HG02759 (cell line): Measurements from ENCODE around the gene PDP2.
A peak's percentile ranks its signal among the peaks of the same experiment; 100 is the strongest.
"Not testable (repeated sequence)": the region's sequence is repeated elsewhere in the genome, so short reads cannot be mapped to it uniquely, and the experiment has no call there.

Experiments
- ATAC-seq: cut with Tn5 transposase; IDR thresholded peaks from one replicate; pipeline ENCODE4 v1.9.1; 2021; ENCODE audit warnings: mild to moderate bottlenecking, moderate library complexity; ENCODE audit not compliant: unreplicated experiment

The PDP2 gene

DNA sequence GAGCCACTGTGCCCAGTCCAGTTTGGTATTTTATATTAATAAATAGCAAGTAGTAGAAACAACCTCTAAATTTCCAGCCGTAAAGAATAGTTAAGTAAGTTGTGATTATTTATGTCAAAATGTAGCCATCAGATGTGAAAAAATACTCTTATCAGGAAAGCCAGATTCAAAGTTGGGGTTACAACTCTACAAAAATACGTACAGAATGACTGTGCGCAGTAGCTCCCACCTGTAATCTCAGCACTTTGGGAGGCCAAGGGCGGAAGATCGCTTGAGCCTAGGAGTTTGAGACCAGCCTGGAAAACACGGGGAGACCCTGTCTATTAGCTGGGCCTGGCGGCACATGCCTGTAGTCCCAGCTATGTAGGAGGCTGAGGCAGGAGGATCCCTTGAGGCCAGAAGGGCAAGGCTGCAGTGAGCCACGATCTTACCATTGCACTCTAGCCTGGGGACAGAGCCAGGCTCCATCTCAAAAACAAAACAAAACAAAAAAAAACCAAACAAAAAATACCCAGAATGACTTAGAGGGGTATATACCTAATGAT lies 1.7 kb downstream of the PDP2 start:
- ATAC-seq, result no peak

DNA sequence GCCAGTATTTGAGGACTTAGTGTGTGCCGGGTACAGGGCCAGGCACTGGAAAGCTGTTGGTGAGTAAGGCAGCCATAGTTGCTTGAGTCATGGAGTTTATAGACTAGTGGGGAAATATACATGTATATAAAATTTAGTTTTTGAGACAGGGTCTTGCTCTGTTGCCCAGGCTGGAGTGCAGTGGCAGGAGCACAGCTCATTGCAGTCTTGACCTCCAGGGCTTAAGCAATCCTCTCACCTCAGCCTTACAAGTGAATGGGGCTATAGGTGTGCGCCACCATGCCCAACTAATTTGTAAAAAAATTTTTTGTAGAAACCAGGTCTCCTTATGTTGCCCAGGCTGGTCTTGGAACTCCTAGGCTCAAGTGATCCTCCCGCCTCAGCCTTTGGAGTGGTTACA lies 2.4 kb downstream of the PDP2 start:
- no peak for ATAC-seq

DNA sequence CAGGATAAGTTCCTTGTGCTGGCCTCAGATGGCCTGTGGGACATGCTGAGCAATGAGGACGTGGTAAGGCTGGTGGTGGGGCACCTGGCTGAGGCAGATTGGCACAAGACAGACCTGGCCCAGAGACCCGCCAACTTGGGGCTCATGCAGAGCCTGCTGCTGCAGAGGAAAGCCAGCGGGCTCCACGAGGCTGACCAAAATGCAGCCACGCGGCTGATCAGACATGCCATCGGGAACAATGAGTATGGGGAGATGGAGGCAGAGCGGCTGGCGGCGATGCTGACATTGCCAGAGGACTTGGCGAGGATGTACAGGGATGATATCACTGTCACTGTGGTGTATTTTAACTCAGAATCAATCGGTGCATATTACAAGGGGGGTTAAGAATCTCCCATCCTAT lies 5.2 kb downstream of the PDP2 start:
- ATAC-seq, result no peak

DNA sequence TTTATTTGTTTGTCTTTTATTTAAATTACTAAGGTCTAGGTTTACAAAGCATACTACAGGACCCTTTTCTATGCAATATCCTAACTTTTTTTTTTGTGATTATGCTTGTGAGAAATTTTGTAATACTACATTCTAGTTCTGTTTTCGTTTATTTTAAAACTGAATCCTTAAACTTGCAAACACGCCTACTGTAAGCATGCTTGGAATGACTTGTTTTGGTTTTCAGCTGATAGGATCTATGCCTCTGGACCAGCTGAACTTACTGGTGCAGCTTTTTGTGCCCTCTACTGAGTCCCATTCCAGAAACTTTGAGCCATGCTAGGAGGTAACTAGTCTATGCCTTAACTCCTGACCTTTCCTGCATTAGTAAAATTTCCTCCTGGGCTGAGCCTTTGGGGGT lies 6.0 kb downstream of the PDP2 start:
- ATAC-seq, result no peak

DNA sequence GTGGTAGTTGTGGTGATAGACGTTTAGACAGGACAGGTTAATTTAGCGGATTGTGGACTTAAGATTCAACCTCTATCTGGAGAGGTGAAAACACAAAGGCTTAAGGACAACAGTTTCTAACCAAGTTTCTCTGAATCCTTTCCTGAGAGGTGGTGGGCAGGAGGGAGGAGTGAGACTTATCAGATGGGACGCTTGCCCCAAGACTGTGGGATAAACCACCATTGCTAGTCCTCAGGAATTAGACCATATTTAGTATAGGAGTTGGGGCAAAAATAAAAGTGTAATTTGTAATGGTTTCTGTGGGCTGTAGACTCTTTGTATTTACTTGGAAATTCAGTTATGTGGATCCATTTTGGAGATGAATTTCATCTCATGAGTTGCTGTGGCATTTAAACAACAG lies 6.6 kb downstream of the PDP2 start:
- no peak for ATAC-seq

DNA sequence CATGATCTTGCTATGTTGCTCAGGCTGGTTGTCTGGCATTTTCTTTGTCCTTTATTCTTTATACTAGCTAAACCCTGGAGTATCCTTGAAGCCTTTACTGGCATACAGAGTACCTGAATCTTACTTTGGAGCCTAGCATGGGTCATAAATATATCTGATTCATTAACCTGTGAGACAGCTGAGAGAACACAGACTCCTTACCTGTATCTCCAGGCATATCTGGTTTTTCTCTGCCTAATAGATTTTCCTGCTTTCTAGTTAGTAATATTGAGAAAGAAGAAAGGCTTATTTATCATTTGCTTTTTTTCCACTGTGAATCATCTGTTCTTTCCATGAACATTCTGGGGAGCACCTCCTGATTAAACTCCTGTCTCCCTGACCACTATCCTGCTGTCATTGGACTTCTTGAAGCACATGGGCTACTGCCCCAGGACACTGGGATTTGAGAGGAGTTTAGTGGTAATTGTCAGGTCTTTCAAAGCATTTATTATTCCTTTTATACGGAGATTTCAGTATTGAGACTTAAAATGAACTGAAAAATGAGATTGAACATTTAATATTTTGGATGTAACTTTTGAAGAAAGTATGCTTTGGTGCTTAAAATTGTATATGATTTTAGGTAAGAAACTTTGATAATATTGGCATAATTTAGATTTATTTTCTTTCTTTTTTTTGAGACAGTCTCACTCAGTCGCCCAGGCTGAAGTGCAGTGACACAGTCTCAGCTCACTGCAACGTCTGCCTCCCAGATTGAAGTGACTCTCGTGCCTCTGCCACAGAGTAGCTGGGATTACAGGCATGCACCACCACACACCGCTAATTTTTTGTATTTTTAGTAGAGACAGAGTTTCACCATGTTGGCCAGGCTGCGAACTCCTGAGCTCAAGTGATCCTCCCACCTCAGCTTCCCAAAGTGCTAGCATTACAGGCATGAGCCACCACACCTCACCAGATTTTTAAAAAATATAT lies 8.6 kb downstream of the PDP2 start:
- ATAC-seq, result no peak

DNA sequence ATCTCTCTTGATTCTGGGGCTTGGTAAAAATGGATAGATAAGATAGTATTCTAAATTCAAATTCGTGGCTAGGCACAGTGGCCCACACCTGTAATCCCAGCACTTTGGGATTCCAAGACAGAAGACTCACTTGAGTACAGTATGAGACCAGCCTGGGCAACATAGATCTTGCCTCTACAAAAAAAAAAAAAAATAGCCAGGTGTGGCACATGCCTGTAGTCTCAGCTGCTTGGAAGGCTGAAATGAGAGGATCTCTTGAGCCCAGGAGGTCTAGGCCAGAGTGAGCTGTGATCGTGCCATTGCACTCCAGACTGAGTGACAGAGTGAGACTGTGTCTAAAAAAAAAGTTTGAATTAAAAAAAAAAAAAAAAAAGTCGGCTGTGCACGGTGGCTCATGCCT lies 9.3 kb downstream of the PDP2 start:
- no peak for ATAC-seq

DNA sequence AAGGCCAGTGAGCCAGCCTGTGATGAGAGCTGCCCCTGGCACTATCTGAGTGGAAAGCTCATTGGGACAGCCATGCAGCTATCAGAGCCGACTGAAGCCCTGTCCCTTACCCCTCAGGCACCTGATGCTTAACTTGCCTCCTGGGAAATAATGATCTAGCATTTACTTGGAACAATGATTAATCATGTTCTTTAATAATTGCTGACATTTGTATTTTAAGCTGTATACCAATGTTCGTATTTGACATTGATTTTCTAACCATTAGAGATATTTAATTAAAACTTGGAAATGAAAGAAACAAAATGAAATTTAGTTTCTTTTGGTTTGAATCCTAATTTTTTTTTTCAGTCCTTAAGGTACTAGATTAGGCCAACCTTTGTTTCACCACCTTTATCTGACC lies 10.5 kb downstream of the PDP2 start:
- ATAC-seq, result no peak

DNA sequence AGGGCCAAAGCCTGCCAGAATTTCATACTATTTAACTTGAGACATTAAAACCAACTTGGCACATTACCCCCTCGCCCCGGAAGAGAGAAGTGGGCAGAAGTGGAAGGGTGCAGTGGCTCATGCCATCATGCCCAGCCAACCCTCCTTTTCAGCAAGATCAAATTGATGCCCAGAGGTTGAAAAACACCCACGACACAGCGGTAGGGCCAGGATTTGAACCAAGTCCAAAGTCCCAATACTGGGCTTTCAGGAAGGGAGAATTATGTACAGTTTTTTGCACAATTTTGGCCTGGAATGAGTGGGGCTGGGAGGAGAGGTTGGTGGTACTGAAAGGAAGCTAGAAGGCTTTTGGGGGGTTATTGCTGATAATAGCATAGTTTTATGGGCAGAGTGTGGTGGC lies 11.0 kb downstream of the PDP2 start:
- ATAC-seq, result no peak

DNA sequence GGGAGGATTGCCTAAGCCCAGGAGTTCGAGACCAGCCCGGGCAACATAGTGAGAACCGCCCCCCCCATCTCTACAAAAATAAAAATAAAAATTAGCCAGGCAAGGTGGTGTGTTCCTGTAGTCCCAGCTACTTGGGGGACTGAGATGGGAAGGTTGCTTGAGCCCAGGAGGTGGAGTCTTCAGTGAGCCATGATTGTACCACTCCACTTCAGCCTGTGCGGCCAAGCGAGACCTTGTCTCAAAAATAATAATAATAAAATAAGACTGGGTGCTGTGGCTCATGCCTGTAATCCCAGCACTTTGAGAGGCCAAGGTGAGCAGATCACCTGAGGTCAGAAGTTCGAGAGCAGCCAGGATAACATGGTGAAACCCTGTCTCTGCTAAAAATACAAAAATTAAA lies 11.5 kb downstream of the PDP2 start:
- ATAC-seq, result no peak

DNA sequence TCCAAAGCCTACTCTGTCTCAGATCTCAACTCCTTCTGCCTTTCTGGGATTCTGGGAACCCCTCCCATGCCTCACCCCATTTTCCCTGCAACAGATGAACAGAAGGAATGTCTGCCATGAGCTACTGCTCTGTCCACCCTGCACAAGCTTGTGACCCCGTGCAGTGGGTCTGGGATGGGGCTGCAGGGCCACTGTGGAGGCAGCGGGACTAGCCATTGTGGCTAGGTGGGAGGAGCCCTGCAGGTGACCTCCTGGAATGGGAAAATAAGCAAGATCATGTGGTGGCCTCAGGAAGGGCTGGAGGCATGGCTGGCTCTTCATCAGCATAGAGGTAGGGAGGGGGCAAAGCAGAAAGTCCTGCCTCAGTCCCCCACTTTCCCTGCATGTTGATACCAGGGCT lies 13.7 kb downstream of the PDP2 start:
- ATAC-seq, result no peak

DNA sequence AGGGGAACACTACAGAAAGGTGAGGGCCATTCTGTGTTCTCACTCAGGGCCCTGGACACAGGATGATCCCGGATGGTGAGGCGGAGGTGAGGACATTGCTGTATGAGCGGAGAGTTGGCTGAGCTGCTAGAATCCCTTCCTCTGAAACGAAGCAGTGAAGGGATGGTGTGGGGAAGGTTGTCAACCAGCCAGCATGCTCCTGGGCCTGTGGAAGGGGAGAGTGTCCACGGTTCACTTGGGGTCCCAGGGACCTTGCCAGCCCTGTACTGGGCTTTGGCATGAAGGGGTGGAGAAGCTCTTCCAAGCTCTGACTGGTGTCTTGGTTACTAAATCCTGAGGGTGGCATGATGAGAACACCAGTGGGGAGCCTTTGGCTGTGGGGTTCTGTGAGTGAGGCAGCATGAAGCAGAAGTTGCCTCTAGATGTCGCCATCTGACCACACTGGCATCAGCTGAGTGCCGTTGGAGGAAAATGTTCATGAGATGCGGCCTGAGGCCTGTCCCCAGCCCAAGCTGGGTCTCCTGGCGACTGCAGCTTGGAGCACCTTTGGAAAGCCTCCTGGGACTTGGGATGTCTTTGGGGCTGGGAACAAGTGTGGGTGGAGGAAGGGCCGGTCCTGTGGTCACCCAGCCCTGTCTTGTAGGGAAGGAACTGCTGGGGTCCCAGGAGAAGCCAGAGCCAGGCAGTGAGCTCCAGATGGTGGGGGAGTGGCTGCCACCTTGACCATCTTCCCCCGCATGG lies 14.8 kb downstream of the PDP2 start:
- ATAC-seq, result peak; percentile 53

DNA sequence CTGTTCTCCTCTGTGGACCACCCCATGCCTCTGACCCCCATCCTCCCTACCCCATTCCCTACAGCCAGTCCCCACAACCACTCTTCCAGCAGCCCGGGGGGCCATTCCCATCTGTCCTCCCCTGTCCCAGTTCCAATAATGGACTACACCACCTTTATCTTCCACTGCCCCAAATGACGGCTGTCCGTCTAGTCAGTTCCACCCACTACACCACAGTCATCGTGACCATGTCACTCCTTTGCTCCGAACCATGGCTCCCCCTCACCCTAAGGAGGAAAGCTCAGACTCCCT lies 15.3 kb downstream of the PDP2 start:
- ATAC-seq, result no peak

DNA sequence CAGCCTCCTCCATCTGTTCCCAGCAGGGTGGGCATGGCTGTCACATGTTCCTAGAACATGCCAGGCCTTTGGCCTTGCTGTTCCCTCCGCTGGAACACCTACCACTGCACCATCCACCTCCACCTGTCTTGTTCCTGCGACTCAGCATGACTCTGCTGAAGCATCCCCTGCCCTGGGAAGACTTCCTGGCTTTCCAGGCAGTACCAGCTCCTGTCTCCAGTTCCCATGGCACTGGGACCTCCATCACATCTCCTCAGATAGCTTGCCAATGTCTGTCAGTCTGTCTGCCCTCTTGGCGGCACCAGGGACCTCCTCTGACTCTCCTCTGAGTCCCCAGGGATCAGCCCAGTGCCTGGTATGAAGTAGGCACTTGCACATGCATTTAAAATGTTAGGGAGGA lies 15.7 kb downstream of the PDP2 start:
- ATAC-seq, result no peak

DNA sequence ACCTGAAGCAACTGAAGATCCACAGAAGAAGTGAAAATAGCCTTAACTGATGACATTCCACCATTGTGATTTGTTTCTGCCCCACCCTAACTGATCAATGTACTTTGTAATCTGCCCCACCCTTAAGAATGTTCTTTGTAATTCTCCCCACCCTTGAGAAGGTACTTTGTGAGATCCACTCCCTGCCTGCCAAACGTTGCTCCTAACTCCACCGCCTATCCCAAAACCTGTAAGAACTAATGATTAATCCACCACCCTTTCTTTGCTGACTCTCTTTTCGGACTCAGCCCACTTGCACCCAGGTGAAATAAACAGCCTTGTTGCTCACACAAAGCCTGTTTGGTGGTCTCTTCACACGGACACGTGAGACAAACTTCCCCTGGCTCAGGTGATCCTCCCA lies 16.4 kb downstream of the PDP2 start:
- not testable (repeated sequence) for ATAC-seq

DNA sequence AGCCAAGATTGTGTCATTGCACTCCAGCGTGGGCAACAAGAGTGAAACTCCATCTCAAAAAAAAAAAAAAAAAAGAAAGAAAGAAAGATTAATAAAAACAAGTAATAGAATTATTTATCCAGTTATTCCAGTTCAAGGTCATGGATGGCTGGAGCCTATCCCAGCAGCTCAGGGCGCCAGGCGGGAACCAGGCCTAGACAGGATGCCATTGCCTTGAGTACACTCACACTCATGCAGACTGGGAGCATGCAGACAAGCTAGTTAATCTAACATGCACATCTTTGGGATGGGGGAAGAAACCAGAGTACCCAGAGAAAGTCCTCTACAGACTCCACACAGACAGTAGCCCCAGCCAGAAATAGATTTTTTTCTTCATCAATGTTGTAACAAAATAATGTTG lies 17.9 kb downstream of the PDP2 start:
- no peak for ATAC-seq

DNA sequence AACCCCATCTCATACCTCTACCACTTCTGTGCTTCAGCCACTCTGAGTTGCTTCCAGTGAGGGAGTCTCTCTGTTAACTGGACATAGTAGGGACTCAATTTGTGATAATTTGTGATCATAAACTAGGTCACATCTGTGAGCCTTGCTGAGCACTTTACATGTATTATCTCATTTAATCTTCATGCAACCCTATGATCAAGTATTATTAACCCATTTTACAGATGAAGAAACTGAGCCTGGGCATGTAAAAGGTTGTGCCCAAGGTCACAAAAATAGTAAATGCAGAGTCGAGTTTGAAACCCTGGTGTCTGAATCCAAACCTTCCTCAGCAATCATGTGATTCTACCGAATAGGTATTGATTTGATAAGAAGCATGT lies 18.6 kb downstream of the PDP2 start:
- ATAC-seq, result no peak

DNA sequence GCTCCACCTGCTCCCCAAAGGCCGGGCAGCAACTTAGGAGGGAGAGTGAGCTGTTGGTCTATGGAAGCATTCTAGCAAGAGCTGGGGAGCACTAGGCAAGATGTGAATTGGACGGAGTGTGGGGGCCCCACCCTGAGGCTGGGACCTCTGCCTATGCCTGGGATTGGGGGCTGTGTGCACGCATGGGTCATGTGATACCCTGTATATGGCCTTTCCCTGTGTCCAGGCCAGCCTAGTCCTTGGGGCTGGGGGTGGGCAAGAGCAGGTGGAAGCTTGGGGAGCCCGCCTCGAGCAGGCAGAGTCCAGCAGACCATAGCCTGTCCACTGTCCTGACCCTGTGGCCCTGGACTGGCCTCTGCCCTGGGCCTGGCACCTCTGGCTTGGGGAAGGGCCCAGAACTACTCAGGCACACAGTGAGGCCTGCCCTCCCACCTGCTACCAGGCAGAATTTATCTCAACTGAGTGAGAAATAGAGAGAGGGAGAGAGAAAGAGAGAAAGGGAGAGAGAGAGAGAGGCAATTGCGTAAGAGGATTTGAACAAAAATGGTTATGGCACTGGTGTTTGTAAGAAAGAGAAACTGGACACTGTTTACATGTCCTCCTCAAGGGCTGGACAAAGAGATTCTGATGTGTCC lies 19.1 kb downstream of the PDP2 start:
- no peak for ATAC-seq

DNA sequence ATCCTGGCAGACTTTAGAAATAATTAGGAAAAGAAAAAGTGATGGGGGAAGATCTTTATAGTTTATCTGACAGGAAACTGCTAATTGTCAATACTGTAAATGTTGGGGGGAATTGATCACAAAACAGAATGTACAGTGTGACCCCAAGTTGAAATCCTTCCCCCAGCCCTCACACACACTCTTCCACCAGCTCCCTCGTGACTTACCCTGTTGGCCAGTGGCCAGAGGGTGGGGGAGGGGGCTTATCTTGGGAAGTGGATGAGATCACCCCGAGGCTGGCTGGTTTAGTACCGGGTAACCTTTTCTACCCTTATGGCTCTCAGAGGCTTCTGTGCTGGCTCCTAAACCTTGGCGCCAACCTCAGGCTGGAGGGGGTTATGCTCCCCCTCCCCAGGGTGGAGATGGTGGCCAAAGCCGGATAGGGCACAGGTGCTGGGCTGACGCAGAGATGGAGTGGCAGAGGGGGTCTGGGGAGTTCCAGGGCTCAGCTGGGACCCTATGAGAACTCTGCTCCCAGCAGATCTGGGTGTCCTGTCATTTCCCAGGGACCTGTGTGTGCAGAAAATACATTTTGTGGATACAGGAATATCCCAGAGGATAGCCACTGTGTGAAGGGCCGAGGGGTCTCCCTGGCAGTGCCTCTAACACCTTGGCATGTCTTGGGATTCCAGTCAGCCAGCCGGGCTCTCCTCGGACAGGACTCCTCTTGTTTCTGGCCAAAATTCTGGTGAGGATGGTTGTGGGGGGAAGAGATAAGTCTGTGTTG lies 19.8 kb downstream of the PDP2 start:
- no peak for ATAC-seq

DNA sequence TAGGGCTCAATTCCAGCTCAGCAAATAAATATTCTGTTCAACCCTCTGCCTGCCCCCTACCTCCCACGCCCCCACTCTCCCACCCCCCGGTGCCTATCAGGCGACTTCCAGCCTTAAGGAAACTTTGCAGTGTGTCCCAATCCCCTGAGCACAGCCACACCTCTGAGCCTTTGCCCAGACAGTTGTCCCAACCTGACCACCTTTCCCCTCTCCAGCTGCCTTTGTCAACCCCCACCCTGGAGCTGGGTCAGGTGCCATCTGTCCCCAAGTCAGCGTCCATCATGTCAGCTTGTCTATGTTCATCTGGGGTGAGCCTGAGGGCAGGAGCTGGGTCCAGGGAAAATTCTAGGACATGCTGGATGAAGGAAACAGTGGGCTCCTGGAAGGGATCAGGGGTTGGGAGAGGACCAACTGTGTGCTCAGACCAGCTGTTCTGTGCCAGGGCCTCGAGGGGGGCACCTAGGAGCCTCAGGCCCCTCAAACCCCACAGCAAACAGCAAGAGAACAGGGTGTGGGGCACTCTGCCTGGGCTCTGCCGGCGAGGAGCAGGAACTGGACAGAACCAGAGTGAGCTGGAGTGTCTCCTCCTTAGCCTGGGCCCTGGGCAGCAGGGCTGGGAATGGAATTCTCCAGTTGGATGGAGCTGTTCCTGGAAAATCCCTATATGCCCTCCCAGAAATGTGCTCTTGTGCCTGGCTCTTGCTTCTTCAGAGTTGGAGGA lies 20.6 kb downstream of the PDP2 start:
- ATAC-seq, result no peak
